HCT116 (cell line): ENCODE results near the gene CALHM3. TPM values are rescaled to one million over a fixed set of nuclear protein-coding genes. Genes with fewer than 3 reads are reported as not detected.

ENCODE experiments used
- ATAC-seq: fragments of 200-7000 bp; cut with Tn5 transposase; 2 replicates; pipeline ENCODE4 v1.9.1; 2020; ENCODE audit warnings: mild to moderate bottlenecking, moderate library complexity
- BruUV-seq: library from RNA; stranded (reverse); fragments of 400-500 nt; replicated peaks from 2 replicates; lab custom pipeline; 2021; lab: Mats Ljungman, UMichigan
- CTCF ChIA-PET: fragments of 300-600 bp; sonication (Branson Sonifier 250); formaldehyde crosslinking; loops from one replicate; lab custom pipeline; 2021; ENCODE audit warnings: antibody characterized with exemption; lab: Charles Lee
- POLR2A ChIA-PET: fragments of 300-600, 350-600 bp; sonication (Branson Sonifier 250); formaldehyde crosslinking; loops from one replicate; lab custom pipeline; 2021; ENCODE audit warnings: antibody characterized with exemption; lab: Charles Lee
- RAD21 ChIA-PET, 2 experiments: fragments of 300-600 bp; sonication (Branson Sonifier 250); formaldehyde crosslinking; loops; one replicate each; lab custom pipeline; 2023; ENCODE audit warnings: low total read pairs in 2 of 2; ENCODE audit not compliant: uncharacterized antibody in 2 of 2, unreplicated experiment in 2 of 2, low non-redundant PET in 1 of 2; lab: Charles Lee
- DNase-seq: peaks from one replicate; pipeline ENCODE4 v3.0.0-alpha.2; 2010; ENCODE audit warnings: low read depth, low spot score
- H2AFZ ChIP-seq: fragments of 200-600 bp; shearing (Covaris generic), sonication (generic); 2 replicates; pipeline ENCODE4 v1.6.1; 2017; ENCODE audit warnings: low read depth, mixed run types, mixed read lengths, antibody characterized with exemption, low read length; ENCODE audit not compliant: poor library complexity, severe bottlenecking
- H3K27ac ChIP-seq: 2 replicates; pipeline ENCODE4 v1.5.1; 2012; ENCODE audit warnings: low read depth, low read length
- H3K27me3 ChIP-seq: fragments of 200-600 bp; sonication (generic); 2 replicates; pipeline ENCODE4 v1.6.1; 2016; ENCODE audit warnings: mixed run types, low read length, mixed read lengths; ENCODE audit not compliant: insufficient read depth
- H3K36me3 ChIP-seq, 2 experiments: fragments of 200-500 bp in 1 of 2; fragments of 200-600 bp in 1 of 2; sonication (Bioruptor generic) in 1 of 2; sonication (generic) in 1 of 2; 2 replicates each; pipeline versions ENCODE4 v1.5.1 to v1.6.1; 2014 to 2016; ENCODE audit warnings: low read length in 2 of 2, inconsistent platforms in 1 of 2, mixed read lengths in 1 of 2, mixed run types in 1 of 2; ENCODE audit not compliant: insufficient read depth in 2 of 2, control insufficient read depth in 1 of 2
- H3K4me1 ChIP-seq, 2 experiments: fragments of 200-600 bp in 1 of 2; sonication (generic) in 1 of 2; 2 replicates each; pipeline versions ENCODE4 v1.5.1 to v1.6.1; 2012 to 2017; ENCODE audit warnings: low read length in 2 of 2, inconsistent platforms in 1 of 2, mild to moderate bottlenecking in 1 of 2, mixed read lengths in 1 of 2, mixed run types in 1 of 2, moderate library complexity in 1 of 2; ENCODE audit not compliant: insufficient read depth in 2 of 2, control insufficient read depth in 1 of 2
- H3K4me2 ChIP-seq: fragments of 200-600 bp; sonication (generic); 2 replicates; pipeline ENCODE4 v1.6.1; 2017; ENCODE audit warnings: mixed run types, low read length, mixed read lengths
- H3K4me3 ChIP-seq, 2 experiments: fragments of 200-600 bp in 1 of 2; sonication (generic) in 1 of 2; replicated peaks in 1 of 2; 2 replicates each; pipeline ENCODE4 v1.5.1; 2011 to 2016; ENCODE audit warnings: low read length in 2 of 2, control low read depth in 1 of 2, low read depth in 1 of 2, mild to moderate bottlenecking in 1 of 2, mixed read lengths in 1 of 2, mixed run types in 1 of 2
- H3K79me2 ChIP-seq: fragments of 200-600 bp; sonication (generic); 2 replicates; pipeline ENCODE4 v1.6.1; 2017; ENCODE audit warnings: mild to moderate bottlenecking, mixed run types, low read length, moderate library complexity, mixed read lengths; ENCODE audit not compliant: insufficient read depth
- H3K9ac ChIP-seq: fragments of 200-600 bp; sonication (generic); 2 replicates; pipeline ENCODE4 v1.6.1; 2016; ENCODE audit warnings: low read length, mixed read lengths
- H3K9me2 ChIP-seq: fragments of 200-600 bp; sonication (generic), shearing (Covaris generic); 2 replicates; pipeline ENCODE4 v1.6.1; 2017; ENCODE audit warnings: mixed run types, mild to moderate bottlenecking, moderate library complexity; ENCODE audit not compliant: insufficient read depth
- H3K9me3 ChIP-seq, 2 experiments: fragments of 200-500 bp in 1 of 2; fragments of 200-600 bp in 1 of 2; sonication (Bioruptor generic) in 1 of 2; sonication (generic) in 1 of 2; 2 replicates each; pipeline ENCODE4 v1.6.1; 2014 to 2017; ENCODE audit warnings: low read length in 2 of 2, mixed read lengths in 2 of 2, inconsistent platforms in 1 of 2, low read depth in 1 of 2, mild to moderate bottlenecking in 1 of 2, mixed run types in 1 of 2, moderate library complexity in 1 of 2; ENCODE audit not compliant: control insufficient read depth in 1 of 2, insufficient read depth in 1 of 2
- H4K20me1 ChIP-seq: fragments of 200-600 bp; sonication (generic), shearing (Covaris generic); 2 replicates; pipeline ENCODE4 v1.6.1; 2017; ENCODE audit warnings: mixed run types, mild to moderate bottlenecking, moderate library complexity; ENCODE audit not compliant: insufficient read depth
- MAX ChIP-seq: IDR thresholded peaks from 2 replicates; pipeline ENCODE4 v1.6.1; 2012
- SRF ChIP-seq: IDR thresholded peaks from 2 replicates; pipeline ENCODE4 v1.6.1; 2012; ENCODE audit warnings: low read depth
- YY1 ChIP-seq: IDR thresholded peaks from 2 replicates; pipeline ENCODE4 v1.6.1; 2011; ENCODE audit warnings: low read length, low read depth, moderate library complexity, mild to moderate bottlenecking; ENCODE audit not compliant: insufficient replicate concordance; ENCODE audit errors: extremely low read depth
- ZBTB33 ChIP-seq: IDR thresholded peaks from 2 replicates; pipeline ENCODE4 v1.6.1; 2011; ENCODE audit warnings: mild to moderate bottlenecking, low read length, moderate library complexity; ENCODE audit not compliant: insufficient replicate concordance; ENCODE audit errors: extremely low read depth
- intact Hi-C: fragments of 100-400 bp; cut with micrococcal nuclease; formaldehyde crosslinking; loops from 2 replicates; pipeline ENCODE4 v1.10.0; 2022
- total RNA-seq: library from RNA; stranded (reverse); gene quantifications from one replicate; pipeline ENCODE4 v1.2.1, GENCODE V29; 2021; ENCODE audit not compliant: unreplicated experiment

The CALHM3 gene
- total RNA-seq, 1 experiment from 2014 or later: 0.49 TPM

DNA sequence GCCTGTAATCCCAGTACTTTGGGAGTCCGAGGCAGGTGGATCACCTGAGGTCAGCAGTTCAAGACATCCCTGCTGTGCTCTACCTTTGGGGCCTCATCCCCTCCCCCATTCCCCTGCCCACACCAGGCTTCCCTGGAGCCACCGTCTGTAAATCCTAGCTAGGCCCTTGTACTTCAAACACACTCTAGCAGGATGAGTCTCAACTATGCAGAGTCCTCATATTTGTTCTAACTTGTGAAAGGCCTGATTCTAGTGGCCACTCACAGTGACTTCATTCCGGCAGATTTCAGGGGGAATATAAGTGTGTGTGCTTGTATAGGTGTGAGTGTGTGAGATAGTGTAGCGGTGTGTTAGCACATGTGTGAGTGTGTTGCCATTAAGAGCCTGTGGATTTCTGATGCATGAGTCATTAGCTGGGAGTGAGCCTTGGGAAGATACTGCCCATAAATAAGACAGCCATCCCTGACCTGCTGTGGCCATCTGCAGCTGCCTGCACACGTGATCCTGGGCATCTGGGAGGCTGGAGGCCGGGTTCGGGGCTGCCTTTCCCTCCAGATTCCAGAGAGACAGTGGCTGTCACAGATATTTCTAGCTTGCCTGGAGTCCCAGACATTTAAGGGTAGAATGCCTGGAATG is 12.8 kb upstream of the CALHM3 start (continued):
- TF ChIP-seq YY1 (no peak), SRF (no peak), MAX (peak; percentile 83)

DNA sequence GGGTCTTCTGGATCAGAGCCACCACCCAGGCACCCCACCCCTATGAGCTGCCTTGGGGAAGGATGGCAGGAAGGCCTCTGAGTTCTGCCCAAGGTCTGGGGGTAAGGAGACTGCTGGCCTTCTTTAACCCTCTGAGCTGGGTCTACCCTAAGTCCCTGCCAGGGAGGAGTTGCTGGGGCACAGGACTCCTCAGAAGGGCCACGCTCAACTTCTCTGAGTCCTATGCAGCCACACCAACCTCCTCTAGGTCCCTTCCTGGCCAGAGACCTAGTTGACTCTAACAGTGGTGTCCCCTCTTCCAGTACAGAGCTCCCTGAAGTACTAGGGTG is 11.9 kb upstream of the CALHM3 start:
- intact Hi-C loops: no loop called here
- no peak for TF ChIP-seq ZBTB33
- Histone ChIP-seq H3K27me3 (no peaks in the 10 kb centered on the region), H3K27ac (no peak overlapping the region), H3K9me3 (no peaks in the 10 kb centered on the region), H3K4me2 (peak overlapping the region; percentile 16; the same call in 1 of the 2 replicates), H3K9ac (no peak overlapping the region), H3K9me2 (no peaks in the 10 kb centered on the region), H3K79me2 (no peaks in the 10 kb centered on the region), H3K4me3 (no peak overlapping the region), H2AFZ (no peak overlapping the region), H4K20me1 (no peaks in the 10 kb centered on the region), H3K4me1 (peaks cover 15 to 29% of the 10 kb centered on the region in 2 experiments), H3K36me3 (no peaks in the 10 kb centered on the region)
- ChIA-PET RAD21 (interaction anchor here in 1 of 2 experiments (0.6 kb wide), 1 partner anchor 15 kb away, joined by 3 read pairs; no protein-coding TSS in a partner anchor), POLR2A (interaction anchor here (0.6 kb wide), 1 partner anchor 818 kb away, joined by 4 read pairs; no protein-coding TSS in a partner anchor), CTCF (interaction anchor here (0.8 to 2.6 kb wide), 7 partner anchors 10 to 246 kb away, joined by 3 to 13 read pairs (median 4); no protein-coding TSS in a partner anchor)
- no peak for DNase-seq
- no peak for ATAC-seq
- BruUV-seq: no TSS peak
